SW 1271 (cell line): ENCODE results near the gene PRDM1.

Experiments used
- DNase-seq, 2 experiments: peaks; one replicate each; lab custom pipeline; 2025; lab: John Stamatoyannopoulos, UW

The PRDM1 gene

DNA sequence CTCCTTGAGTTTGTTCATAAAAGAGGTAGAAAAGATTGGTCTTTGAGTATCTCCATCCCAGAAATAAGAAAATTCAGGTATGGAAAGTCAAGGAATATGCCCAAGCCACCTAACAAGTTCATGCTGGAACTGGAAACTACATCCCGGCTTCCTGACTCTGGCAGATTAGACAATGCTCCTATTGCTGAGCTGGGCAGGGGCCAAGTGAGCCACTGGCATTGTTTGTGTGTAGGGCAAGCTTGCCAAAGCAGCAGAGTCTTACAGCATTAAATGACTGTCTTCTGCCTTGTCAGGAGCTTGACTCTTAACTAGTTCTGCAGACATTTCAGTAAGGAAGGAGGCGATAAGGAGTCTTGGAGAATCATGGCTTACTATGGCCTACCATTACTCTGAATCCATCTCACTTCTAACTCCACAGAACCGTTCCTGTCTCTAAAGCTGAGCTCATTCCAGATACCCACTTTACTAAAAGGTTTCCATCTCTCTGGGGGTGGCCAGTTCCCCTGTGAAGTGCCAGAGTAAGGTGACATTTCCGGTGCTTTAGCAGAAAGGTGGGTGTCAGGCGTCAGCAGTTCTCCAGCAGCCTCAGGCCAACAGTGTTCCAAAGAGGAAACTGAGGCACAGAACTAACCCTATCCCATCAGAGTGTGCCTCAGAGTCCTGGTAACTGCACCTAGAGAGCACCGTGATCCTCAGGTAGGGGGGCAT, 30.1 kb downstream of the PRDM1 start:
- DNase-seq, result no peak

DNA sequence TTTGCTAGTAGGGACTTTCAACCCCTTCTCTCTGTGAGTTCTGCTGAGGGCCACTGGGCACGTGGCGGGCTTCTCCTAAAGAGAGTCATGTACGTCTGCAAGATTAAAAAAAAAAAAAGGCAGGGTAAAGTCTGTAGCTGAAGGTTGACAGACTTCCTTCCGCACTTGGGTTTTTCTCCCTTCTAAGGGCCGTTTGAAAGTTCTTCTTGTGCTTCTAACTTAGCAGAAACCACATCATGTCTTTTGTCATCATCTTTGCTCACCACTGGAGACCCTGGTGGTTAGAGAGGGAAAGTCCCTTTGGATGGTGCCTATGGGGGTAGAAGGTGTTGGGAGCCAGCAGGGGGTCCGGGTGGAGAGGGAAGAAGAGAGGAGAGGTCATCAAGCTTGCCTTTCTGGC, 31.4 kb downstream of the PRDM1 start:
- DNase-seq, result no peak

DNA sequence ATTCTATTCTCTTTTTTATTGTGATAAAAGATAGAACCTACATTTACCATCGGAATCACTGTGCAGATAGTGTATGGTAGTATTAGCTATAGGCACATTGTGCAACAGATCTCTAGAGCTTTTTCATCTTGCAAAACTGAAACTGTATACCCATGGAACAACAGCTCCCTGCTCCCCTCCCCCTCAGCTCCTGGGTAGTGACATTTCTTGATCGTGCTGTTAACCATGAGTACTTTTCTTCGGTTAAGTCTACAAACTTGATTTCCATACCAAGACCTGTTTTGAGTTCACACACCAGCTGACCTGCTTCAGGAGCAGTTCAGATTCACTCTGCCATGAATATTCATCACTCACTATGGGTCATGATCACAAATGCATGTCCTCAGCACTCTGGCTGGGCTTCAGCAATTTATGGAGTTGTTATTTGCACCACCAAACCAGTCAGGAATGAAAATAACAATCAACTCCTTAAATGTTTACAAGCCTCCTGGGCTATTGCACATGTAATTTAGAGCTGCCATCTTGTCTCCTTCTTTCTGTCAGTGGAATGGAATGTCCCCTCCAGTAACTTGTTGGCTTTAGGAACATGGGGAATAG, 32.8 kb downstream of the PRDM1 start:
- DNase-seq, result no peak

DNA sequence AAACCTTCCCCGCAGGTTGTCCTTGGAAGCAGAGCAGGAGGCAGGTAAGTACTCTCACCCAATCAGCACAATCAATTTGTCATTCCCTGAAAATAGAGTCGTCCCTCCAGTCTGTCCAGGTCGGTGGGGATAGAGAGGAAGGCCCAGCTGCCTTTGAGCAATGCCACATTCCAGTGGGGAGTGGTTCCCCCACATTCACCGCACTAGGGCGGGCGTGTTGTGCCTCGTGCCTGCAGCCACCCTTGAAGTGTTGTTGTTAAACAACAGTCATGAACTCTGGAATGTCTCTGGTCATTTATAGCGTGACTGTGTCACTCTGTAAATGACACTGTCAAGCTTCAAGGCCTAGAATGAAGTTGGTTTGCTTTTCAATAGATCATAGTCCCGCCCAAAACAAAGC, 33.4 kb downstream of the PRDM1 start:
- DNase-seq, result no peak

DNA sequence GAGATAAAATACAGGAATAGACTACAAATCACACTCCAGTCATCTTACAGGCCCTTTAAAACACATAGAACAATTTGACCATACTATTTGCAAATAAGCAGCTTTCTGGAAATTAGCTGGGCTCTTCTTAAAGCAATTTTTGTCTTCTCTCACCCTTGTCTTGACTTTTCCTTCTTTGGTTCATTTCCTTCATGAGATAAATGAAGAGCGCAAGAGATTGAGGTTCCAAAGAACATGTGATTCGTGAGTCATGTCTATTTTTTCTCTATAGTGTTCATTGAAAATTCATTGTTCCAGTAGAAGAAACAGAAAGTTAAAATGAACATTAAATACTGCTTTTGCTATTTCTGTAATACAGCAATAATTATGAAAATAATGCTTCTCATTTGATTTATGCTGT, 33.9 kb downstream of the PRDM1 start:
- no peak for DNase-seq

DNA sequence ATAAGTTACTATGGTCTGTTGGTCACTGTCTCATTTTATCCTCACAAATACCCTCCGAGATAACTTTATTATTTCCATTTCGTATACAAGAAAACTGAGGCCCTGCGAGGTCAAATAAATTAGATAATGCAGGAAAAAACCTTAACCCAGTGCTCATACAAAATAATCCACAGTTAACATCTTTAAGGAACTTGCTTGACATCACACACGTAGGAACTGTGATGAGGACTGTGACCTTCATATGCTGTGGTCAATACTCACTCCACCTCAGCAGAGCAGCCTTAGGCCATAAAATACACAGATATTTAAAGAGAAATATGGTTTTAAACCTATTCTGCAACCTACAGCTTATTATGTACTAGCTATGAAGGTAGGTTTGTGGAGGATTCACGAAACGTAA, 34.3 kb downstream of the PRDM1 start:
- no peak for DNase-seq

DNA sequence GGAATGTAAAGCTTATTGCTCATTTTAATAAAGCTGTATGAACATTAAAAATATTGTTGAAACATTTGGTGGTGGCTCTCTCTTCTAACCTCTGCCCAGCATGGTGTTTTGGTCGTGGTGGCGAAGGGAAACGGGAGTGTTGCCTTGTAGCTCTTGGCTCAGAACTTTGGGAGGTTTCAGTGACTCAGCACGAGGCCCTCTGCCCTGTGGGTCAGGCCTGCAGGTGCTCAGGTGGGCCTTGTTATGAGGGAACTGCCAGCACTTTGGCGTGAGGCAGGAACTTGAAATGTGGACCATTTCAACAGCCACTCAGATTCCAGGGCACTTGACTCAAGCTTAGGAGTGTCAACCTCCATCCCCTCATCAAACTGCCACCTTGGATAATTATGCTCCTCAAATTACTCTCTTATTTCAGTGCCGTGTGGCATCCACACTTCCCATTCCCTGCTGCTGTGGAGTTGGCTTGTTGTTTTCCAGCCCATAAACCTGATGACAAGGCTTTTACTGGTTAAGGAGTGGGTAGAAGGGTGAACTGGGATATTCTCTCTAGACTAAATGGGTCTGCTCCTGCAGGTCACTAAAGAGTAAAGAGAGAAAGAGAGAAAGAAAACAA, 36.3 kb downstream of the PRDM1 start:
- no peak for DNase-seq

DNA sequence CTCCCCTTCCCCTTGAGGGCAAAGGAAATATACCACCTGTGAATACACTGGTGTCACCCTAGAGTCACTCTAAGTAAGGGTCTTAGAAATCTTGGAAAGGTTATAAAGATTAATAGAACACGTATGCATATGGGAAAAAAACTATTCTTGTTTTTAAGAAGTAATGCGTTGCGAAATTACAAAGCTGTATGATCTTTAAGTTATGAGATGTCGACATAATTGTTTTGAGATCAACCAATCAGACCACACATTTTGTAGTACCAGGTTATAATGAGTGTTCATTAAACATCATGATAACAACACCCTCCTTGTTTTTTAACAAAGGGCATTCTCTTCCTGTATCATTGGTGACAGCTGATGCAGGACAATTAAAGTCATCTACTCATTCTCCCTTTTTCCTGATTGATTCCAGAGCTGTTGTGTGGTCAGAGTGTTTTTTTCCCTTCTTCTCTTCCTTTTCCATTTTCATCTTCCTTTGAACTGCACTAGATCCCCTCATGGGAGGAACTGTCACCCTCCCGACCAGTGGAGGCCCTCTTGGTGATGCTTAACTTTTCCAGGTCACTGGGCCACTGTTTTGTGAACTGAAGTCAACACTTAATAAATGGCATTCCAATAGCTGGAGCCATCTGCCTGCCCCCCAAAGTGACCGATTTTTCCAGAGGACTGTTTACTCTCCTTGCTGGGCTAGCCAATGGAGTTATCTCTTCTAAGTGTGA, 37.0 kb downstream of the PRDM1 start:
- DNase-seq, result no peak

DNA sequence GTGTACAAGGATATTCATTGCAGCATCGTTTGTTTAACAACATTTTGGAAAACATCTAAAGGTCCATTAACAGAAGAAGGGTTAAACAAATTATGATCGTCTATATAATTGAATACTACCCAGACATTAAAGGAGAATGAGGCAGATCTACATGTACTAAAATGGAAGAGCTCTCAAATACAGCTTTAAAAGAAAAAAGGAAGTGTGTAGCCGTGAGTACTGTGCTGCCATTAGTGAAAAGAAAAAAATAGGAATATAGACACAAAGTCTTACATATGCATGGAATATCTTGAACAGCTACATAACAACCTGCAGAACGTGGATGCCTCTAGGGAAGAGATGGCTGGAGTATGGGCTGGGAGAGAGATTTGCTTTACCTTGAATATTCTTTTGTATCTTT, 37.9 kb downstream of the PRDM1 start:
- no peak for DNase-seq

DNA sequence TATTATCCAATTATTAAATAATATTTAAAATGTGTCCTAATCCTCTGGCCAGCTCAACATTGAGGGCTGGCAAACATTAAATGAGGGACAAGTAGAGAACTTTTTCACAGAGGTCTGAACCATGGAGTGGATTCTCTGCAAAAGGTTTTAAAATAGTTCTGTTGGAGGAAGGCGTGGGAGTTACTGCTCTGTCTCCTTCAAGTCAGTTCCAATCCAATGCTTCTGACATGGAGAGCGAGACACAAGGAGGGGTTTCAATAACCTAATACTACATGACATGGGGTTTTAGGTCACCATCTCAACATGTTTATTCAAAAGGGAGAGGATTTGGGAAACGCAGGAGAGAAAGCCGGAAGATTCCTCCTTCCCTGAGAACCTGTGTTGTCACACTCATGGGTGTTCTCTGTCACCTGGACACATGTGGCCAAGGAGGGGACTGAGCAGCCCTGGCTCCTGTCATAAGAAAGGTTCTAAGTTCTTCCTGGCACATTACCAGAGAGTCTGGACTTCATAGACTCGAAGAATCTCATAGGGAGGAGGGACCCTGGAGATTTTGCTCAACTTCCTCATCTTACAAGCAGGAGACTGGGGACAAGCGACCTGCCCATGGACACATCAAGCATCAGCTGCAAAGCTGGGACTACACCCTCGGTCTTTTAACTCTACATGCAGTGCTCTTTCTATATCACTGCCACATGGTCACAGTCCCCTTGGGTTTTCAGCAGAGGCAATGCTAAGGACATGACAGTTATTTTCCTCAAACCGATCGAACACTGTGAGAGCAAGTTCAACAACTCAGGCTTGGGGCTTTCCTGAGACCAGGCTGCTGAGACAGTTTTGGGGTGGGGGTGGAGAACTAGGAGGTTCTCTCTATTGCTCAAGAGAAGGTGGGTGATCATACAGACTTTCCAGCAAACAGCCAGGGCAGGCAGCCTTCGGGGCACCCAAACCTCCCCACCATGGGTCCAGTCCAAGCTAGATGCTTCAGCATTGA, 38.6 kb downstream of the PRDM1 start:
- DNase-seq, result no peak

DNA sequence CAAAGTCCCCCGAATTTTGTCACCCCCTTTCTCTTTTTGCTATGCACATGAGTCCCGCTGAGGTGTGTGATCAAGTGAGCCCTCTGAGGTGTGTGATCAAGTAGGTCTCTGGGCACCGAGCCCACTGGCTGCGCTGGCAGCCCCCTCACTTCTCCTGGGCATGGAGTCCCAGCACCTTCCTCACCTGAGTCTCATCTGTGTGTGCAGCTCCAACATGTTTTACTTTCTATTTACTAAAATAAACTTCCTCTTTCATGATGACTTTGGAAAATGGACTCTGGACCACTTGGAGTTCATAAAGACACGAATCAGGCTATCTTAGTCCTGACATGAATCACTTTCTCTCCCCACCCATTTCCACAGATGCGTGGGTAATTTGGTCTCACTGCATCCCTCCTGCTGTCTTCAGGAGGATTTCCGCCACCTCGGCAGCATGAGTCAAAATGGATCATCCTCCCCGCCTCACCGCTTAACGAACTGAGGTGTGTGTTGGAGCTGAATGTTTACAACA, 39.8 kb downstream of the PRDM1 start:
- DNase-seq, result no peak

DNA sequence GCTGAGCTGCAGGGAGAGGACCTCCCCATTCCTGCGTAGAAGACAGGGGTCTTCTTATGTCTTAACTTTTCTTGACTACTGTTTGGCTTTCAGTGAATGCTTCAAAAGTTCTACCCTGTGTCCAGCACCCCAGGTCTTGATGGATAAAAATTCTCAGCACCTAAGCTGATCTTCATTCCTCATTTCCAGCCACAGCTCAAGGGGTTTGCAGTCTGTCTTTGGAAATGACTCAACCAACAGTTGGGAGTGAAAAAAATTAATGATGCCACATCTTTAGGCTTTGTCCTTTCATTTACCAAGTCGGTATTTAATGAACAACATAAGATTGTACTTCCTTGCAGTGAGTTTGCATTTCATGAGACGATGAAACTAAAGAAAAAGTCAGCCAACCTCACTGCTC, 40.3 kb downstream of the PRDM1 start:
- no peak for DNase-seq

DNA sequence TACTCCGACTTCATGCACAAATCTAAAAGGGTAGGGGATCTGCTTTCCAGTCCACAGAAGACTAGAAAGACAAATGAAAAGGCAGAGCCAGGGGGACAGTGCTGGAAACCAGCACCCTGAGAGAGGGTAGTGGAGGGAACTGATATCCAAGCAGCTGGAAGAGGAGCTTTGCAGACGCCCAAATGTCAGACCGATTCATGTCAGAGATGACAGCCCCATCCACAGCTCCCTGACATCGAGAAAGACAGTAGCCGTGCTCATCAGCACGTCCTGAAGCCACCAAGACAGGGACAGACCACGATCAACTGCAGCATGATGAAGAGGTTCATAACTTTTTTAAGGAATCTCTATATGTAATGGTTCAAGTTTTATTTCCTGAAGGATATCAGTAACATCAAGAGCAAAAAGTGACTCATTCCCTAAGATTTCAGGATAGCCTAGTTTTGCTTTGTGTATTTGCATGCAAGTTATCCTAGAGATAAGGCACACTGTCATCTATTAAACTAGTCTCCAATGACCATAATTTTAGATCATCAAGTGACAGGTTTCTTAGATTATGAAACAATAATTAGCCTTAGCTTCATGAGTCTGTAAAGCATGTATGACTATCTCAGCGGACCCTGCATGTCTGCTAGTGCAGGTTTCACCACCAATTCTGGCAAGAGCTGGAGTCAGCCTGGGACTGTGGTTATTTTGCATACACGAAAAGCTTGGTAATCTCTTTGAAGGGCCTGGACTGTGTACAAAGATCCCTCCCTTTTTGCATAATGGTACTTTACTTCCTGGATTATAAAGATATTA, 43.0 kb downstream of the PRDM1 start:
- no peak for DNase-seq

DNA sequence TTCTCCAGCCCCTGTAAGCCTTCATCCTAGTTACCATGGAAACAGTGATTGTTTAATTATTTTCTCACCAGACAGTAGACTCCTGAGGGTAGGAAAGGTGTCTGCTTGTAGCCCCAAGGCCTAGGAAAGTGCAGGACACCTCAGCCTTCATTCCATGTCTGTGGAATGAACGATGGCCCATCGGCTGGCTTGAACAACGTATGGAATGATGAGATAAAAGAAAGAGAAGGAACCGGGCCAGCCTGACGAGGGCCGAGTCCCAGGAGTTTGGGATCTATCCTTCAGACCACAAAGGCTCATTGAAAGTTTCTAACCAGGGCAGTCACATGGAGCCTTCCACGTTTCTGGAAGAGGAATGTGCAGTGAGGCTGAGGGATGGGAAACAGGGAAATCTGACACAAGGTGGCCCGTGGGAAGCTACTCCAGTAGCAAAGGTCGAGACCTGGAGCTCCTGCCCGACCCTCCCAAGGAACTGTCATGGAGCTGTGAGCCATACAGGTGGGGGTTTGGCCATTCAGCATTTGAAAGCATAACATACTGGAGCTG, 46.1 kb downstream of the PRDM1 start:
- no peak for DNase-seq

DNA sequence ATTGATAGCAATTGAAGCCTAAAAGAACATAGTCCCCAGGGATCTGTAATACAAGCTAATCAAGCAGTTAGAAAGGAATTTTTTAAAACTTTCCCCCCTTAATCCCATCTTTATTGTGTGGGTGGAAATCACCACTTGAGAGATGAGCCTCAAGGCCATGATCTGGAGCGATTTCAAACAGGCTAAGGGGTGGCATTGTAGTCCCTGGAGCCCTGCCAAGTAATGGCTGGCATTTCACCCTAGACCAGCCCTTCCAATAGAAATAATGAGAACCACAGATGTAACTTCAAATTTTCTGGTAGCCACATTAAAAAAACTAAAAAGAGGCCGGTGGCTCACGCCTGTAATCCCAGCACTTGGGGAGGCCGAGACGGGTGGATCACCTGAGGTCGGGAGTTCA, 46.9 kb downstream of the PRDM1 start:
- no peak for DNase-seq

DNA sequence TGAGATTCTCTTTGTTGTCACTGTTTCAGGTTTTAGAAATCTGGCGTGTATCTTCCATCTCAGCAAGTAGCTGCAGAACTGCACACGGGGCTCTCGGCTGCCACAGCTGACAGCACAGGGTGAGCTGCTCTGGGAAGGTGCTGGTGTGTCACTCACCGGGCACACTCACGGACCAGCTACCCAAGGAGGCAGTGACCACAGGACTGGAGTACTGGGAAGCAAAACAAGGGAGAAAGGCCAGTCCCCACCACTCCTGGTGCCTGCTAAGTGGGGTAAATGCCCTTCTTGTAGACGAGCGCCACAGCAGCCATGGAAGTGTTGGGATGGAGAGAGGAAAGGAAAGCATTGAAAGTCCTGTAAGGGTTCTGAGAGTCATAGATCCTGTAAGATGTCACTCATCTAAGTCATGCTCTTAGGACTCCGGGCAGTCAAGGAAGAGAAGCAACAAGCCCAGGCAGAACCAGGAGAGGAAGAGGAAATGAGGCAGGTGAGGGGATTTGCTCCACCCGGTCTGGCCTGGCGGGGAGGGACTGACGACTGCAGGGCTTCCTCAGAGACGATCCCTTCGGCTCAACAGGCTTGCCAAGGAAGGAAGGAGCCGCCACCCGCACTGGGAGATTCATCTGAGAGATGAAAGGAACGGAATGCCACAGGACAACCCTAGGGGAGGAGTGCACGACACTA, 48.1 kb downstream of the PRDM1 start:
- DNase-seq, result no peak

DNA sequence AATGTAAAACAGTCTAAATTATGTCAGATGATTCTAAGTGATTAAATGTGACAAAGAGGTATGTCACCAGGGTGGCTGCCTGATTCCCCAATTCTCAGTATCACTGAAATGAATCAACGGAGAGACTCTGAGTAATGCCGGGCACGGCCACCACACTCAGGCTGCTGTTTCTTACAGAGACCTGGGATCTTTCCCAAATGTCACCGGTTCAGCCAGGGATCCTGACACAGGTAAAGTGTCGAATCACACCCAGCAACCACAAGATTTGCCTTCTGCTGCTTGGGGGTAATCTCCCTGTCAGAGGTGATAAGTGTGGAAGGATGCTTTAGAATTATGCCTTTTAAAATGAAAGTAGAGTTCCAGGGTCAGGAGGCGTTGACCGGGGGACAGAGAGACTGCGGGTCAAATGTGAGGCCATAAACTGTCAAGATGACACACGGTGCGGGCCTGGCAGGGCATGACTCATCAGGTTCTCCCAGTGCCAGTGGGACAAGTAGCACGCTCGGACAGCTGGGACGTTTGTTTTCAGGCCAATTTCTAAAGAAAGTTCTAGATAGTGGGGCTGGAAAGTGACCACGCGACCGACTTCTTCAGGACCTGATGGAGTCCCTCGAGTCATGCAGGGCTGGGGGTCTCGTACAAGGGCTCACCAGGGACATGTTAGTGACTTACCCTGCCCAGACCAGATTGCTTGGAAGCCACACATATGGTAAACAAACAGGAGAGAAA, 48.9 kb downstream of the PRDM1 start:
- no peak for DNase-seq

DNA sequence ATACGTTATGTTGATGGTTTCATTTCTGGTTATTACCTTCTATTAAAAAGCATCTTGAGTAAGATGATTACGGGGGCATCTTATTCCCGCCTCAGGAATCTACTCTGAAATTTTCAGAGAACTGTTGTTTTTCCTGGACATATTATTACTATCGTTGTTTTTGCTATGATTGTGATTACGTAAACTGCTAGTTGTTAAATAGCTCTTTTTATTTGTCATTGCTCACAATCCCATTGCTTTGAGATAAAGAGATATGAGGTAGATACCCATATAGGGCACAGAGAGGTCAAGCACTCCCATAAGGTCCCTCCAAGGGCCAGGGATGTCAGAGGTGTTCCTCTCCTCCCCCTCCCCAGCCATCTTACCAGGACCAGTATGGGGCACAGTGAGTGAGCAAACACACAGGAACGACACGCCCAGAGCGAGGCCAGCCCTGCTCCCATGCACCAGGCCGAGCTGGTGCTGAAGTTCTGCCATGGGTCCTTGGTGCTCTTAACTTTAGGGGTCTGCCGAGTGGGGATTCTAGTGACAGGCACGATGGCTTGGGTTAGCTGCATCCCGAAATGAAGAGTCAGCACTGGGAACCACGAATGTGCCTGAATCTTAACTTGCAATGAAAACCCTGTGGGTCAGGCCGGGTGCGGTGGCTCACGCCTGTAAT, 49.9 kb downstream of the PRDM1 start:
- DNase-seq, result no peak

DNA sequence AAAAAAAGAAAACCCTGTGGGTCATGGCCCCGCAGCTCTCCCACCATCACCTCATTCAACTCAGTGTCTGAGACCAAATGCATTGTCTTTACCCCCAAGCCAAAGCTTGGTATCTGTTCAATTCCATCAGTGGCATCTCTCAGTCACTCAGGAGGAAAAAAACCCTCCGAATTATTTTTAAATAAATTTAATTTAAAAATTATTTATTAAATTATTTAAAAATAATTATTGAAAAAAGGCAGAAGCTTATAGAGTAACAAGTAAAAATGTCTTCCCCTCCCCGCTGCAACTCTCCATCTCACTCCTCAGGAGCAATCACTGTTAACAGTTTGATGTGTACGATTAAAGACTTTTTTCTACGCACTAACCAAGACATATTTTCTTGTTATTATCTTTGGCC, 50.7 kb downstream of the PRDM1 start:
- DNase-seq, result no peak
